ENCODE data around the gene COL17A1.

- no peak for TF ChIP-seq CTCF (IDR thresholded peaks at IDR 0.05; ENCODE audit: low read length)
- no peak for TF ChIP-seq EZH2 (IDR thresholded peaks at IDR 0.05; ENCODE audit: borderline replicate concordance, low read length)
Observed at GRCh38 chr10:104018471-104018870, 67.2 kb downstream of the COL17A1 start.
